ENCODE measurements around the gene PRM1.

The PRM1 gene

DNA sequence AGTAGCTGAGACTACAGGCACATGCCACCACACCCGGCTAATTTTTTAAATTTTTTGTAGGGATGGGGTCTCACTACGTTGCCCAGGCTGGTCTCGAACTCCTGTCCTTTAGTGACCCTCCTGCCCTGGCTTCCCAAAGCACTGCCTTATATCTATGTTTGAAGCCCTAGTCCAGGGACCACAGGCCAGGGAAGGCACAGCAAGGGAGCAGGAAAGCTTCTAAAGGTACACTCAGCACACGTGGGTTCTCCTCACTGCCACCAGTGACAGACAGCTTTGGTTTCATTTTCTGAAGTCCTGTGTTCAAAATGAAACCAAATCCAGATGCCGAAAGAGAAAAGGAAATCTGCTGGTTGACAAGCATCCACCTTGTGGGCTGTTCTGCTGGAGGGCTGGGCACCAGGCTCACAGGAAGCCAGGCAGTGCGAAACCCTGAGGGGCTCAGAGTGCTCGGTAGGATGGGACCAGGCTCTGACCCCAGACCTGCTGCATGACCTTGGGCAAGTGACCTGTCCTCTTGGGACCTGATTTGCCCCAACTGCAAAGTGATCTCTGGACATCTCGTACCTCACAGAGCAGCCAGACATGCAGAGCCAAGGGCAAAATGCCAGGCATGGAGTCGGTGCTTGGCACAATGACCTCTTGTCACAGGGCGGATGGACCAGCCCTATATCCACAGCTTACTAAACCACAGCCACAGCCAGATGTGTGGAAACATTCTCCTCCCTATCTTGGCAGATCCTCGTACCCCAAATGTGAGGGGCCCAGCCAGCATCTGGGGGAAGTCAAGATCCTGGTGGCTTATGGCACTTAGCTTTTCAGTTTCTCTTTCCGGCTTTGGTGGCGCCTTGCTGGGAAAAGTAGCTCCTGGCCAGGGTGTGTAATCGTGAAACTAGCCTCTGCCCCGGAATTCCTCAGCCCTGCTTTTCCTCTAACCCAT is 22.3 kb downstream of the PRM1 start:
- Mint-ChIP-seq H3K4me1 (ENCODE audit: low read depth) (peaks cover 47% of the 10 kb centered on the region), H3K9me3 (no peaks in the 10 kb centered on the region), H3K4me3 (no peak overlapping the region), H3K27ac (peak overlapping the region; percentile 12), H3K27me3 (peaks cover 2% of the 10 kb centered on the region), H3K36me3 (ENCODE audit: low read depth) (peaks cover 8% of the 10 kb centered on the region)

DNA sequence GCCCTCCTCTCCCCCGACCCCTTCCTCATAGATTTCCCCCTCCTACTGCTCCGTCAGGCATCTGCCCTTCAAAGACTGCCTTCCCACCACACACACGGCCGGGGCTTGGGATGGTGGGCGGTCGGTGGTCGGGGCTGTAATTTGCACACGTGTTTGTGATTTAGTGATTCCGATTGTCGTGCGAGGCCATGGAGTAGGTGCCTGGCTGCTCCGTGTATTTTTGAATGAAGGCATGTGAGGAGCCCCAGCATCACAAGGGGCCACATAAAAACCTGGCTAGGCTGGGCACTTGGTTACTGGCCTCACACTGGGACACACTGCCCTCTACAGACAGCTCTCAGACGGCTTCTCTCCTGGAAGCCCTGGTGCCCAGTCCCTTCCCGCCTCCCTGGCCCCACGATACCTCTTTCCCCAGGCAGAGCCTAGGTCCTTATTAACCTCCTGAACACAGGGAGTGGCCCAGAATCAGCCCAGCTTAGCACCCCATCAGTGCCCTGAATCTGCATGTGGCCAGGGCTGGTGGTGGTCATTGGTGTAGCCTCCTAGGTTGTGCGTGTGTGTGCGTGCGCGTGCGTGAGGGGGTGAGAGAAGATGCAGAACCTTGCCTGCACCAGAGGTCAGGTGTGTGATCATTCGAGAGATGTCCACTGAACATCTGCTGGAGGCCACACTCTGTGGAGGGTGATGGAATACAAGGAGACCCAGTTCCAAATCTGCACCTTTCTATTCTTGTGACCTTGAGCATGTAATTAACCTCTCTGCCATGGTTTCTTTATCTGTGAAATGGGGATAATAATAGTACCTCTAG is 23.8 kb downstream of the PRM1 start:
- H3K27me3 Mint-ChIP-seq: peaks cover 2% of the 10 kb centered on the region
- peak overlapping the region; percentile 96 for H3K27ac Mint-ChIP-seq
- H3K9me3 Mint-ChIP-seq: no peaks in the 10 kb centered on the region
- H3K36me3 Mint-ChIP-seq (ENCODE audit: low read depth): peaks cover 23% of the 10 kb centered on the region
- H3K4me3 Mint-ChIP-seq: peak overlapping the region; percentile 96
- peaks cover 45% of the 10 kb centered on the region for H3K4me1 Mint-ChIP-seq (ENCODE audit: low read depth)

DNA sequence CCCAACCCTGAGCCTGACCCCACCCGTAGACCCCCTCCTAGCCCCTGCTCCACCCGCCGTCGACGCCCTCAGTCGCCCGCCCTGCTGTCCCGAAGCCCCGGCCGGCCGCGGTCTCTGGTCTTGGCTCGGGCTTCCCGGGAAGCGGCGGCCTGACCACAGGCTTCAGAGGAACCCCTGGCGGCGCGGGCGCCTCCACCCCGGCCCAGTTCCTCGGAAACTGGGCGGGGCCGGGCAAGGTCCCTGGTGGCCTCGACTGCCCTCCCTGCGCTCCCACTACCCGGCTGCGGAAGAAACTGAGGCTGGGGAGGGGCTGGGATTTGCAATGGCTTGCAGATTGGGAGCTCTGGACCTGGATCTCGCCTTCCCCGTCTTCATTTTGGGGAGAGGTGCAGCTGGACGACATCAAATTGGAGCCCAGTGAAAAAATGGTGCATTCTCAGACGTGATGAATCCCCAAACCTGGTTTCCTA is 24.4 kb downstream of the PRM1 start:
- Mint-ChIP-seq H3K27me3 (peaks cover 2% of the 10 kb centered on the region), H3K9me3 (no peaks in the 10 kb centered on the region), H3K36me3 (ENCODE audit: low read depth) (peaks cover 29% of the 10 kb centered on the region), H3K4me1 (ENCODE audit: low read depth) (peaks cover 51% of the 10 kb centered on the region), H3K27ac (peak overlapping the region; percentile 98), H3K4me3 (peak overlapping the region; percentile 96)

DNA sequence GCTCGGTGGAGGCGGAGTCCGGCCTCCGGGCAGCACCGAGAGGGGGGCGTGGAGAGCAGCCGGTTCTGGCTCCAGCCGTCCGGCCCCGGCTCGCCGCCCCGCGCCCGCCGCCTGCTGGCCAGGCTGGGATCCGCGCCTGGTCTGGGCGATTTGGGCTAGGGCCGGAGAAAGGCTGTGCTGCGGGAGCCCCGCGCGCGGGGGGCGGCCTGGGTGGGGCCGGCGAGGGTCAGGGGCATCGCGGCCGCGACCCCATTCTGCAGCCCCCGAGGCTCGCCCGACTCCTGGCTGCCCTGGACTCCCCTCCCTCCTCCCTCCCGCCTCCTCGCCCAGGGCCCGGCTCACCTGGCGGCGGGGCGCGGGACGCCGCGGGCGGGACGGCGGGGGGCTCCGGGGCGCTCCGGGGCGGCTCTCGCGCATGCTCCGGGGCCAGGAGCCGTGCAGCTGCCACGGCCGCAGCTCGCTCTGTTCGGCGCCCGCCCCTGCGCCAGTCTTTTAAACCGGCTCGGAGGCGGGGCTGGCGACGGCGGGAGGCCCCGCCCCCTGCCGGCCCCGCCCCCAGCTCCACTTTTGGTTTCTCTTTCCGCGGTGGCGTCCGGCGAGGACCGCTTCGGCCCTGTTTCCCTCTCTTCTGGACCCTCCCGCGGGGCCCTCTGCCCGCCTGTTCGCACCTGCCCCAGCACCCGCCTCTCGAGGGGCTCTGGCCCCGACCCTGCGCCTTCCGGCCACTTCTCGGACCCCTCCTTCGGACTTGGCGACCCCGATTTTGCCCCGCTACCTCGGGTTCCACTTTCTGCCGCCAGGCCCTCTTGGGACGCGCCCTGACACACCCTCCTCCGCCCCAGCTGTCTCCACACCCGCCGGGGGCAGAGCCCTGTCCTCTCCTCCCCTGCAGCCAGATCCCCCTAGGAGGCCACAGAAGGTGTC is 25.1 kb downstream of the PRM1 start, which contains the start of gene SOCS1:
TSS of gene SOCS1 (minus strand) at position 468 of the 924 bp plus-strand sequence. CDS start 726 bp downstream, outside the sequence.
- Mint-ChIP-seq H3K36me3 (ENCODE audit: low read depth) (peaks cover 30% of the 10 kb centered on the region), H3K27ac (peak within 1 kb of the TSS; percentile 98), H3K4me1 (ENCODE audit: low read depth) (peaks cover 55% of the 10 kb centered on the region), H3K27me3 (peaks cover 2% of the 10 kb centered on the region), H3K4me3 (peak within 1 kb of the TSS; percentile 96), H3K9me3 (no peaks in the 10 kb centered on the region)

DNA sequence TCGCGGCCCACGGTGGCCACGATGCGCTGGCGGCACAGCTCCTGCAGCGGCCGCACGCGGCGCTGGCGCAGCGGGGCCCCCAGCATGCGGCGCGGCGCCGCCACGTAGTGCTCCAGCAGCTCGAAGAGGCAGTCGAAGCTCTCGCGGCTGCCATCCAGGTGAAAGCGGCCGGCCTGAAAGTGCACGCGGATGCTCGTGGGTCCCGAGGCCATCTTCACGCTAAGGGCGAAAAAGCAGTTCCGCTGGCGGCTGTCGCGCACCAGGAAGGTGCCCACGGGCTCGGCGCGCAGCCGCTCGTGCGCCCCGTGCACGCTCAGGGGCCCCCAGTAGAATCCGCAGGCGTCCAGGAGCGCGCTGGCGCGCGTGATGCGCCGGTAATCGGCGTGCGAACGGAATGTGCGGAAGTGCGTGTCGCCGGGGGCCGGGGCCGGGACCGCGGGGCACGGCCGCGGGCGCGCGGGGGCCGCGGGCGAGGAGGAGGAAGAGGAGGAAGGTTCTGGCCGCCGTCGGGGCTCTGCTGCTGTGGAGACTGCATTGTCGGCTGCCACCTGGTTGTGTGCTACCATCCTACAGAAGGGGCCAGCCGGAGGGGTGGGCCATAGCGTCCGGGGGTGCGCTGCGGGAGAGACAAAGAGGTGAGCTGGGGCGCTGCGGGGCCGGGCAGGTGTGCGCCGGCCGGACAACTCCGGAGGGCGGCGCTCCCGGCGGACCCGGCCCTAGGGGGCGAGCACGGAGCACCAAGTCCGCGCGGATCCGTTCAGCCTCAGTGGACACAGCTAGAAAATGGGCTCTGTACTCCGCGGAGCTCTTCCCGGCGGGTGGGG is 26.0 kb downstream of the PRM1 start:
- H3K4me1 Mint-ChIP-seq (ENCODE audit: low read depth): peaks cover 62% of the 10 kb centered on the region
- H3K27ac Mint-ChIP-seq: peak overlapping the region; percentile 86
- H3K4me3 Mint-ChIP-seq: peak overlapping the region; percentile 95
- H3K27me3 Mint-ChIP-seq: peaks cover 2% of the 10 kb centered on the region
- H3K36me3 Mint-ChIP-seq (ENCODE audit: low read depth): peaks cover 36% of the 10 kb centered on the region
- H3K9me3 Mint-ChIP-seq: no peaks in the 10 kb centered on the region

DNA sequence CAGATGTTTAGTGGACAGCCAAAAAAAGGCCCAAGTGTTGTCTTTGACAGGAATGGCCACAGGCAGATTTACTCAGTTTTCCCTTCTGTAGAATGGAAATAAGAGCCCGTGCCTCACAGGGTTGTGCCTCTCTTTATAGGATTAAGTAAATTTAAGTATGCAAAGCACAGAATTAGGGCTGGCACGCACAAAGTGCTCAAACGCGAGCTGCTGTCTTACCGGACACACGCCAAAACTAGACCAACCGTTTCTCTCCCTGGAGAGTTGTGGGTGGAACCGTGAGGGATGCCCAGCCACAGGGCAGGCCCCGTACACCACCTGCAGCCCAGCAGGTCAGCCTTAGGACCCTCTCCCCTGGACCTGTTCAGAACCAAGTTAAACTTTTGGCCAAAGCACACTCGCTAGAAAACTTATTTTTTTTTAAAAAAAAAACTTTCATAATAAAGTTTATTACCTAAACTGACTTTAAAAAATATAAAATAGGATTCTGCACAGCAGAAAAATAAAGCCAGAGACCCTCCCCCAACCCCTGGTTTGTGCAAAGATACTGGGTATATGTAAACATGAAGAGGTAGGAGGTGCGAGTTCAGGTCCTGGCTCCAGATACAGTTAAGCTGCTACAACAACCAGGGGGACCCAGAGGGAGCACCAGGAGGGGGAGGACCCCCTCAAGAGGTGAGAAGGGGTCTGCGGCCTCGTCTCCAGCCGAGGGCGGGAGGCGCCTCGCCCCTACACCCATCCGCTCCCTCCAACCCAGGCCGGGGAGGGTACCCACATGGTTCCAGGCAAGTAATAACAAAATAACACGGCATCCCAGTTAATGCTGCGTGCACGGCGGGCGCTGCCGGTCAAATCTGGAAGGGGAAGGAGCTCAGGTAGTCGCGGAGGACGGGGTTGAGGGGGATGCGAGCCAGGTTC is 26.9 kb downstream of the PRM1 start:
- peak overlapping the region; percentile 95 for H3K4me3 Mint-ChIP-seq
- H3K27me3 Mint-ChIP-seq: no peaks in the 10 kb centered on the region
- H3K36me3 Mint-ChIP-seq (ENCODE audit: low read depth): peaks cover 36% of the 10 kb centered on the region
- H3K9me3 Mint-ChIP-seq: no peaks in the 10 kb centered on the region
- peaks cover 56% of the 10 kb centered on the region for H3K4me1 Mint-ChIP-seq (ENCODE audit: low read depth)
- H3K27ac Mint-ChIP-seq: peak overlapping the region; percentile 99

DNA sequence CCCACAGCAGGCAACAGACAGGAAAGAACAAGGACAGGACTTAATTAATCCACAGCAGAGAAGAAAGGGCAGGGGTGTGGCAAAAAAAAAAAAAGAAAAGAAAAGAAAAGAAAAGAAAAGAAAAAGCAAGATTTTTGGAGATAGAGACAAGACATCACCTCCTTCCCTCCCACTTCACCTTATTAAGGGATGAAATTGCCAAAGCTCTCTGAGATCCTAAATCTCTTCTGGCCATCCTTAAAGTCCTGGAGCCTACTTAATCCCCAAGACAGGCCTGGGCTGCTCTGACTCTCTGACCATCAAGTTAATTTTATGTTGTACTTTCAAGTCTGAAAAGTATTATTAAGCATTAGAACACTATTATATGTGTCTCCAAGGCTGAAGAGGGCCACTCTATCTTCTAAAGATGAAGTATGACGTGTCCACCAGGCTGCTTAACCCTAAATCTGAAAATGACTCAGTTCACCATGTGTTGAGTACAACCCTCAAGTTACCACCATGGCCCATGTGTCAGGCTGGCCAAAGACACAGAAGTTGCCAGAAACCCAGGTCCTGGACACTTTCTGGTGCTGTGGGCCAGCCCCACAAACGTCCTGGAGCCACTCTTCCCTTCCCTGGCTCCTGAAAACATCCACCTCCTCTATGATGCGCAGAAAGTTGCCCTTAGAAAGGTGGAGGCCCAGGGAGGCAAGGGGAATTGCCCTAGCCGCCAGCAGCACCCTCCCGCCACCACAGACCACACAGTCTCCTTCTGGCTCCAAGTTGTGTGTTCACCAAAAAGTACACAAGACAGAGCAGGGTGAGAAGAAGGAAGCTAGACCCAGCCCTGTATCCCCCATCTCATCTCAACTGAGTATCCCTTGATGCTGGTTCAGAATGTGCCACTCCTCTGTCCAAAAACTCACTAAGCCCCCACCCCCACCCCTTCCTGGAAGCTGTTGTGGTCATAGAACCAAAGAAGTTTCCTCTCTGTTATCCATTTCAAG is 27.8 kb downstream of the PRM1 start:
- H3K4me3 Mint-ChIP-seq: peak overlapping the region; percentile 95
- H3K9me3 Mint-ChIP-seq: no peaks in the 10 kb centered on the region
- H3K4me1 Mint-ChIP-seq (ENCODE audit: low read depth): peaks cover 55% of the 10 kb centered on the region
- no peaks in the 10 kb centered on the region for H3K27me3 Mint-ChIP-seq
- peaks cover 36% of the 10 kb centered on the region for H3K36me3 Mint-ChIP-seq (ENCODE audit: low read depth)
- H3K27ac Mint-ChIP-seq: peak overlapping the region; percentile 99

DNA sequence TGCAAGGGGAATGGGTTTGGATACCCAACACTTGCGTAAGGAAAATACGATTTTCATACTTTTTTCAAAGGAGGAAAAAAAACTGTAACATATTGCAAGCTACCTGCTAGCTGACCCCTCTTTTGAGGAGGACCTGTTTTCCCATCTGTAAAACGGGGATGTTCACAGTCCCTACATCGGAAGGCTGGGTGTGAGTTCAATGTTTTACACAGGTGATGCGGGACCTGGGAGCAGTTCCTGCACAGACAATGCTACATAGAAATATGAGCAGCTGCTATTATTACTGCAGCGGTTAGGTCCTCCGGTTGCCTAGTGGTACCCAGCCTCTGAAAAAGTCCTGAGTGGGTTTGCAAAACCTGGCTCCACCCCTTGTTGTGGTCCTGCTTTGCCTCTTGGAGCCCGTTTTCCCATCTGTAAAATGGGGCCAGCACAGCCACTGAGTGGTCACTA is 28.6 kb downstream of the PRM1 start:
- Mint-ChIP-seq H3K36me3 (ENCODE audit: low read depth) (peaks cover 40% of the 10 kb centered on the region), H3K27me3 (no peaks in the 10 kb centered on the region), H3K4me3 (peak overlapping the region; percentile 95), H3K4me1 (ENCODE audit: low read depth) (peaks cover 55% of the 10 kb centered on the region), H3K9me3 (no peaks in the 10 kb centered on the region), H3K27ac (peak overlapping the region; percentile 99)

DNA sequence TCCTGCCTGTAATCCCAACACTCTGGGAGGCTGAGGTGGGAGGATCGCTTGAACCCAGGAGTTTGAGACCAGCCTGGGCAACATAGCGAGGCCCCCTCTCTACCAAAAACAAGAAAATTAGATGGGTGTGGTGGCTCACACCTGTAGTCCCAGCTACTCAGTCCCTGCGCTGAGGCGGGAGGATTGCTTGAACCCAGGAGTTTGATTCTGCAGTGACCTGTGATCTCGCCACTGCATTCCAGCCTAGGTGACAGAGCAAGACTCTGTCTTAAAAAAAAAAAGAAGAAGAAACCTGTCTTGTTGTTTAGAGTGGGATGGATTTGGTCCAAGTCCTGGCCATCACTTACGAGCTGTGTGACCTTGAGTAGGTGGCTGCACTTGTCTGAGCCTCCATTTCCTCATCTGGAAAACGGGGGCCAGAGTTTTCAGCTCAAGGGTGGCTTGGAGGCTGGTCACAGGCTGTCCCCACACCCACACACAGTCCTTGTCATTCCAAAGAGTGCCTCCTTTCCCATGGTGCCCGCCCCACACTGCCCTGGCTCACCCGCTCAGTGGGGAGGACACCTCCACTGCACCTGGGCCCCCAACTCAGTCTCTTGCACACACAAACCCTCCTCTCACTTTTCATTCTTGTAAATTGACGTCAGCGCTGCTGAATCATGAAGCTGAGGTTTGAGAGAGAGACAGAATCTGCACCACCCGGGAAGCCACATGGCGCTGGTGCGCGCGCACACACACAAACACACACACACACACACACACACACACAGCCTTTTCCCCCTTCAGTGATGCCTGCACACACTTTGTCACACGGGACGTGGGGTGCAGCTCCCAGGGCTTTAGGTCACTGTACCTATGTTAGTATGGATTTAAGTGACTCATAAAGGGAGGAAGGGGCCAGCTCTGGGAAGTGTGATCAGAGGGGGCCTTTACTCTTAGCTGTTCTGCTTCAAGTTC is 29.3 kb downstream of the PRM1 start:
- Mint-ChIP-seq H3K27me3 (no peaks in the 10 kb centered on the region), H3K9me3 (no peaks in the 10 kb centered on the region), H3K27ac (peak overlapping the region; percentile 99), H3K36me3 (ENCODE audit: low read depth) (peaks cover 41% of the 10 kb centered on the region), H3K4me1 (ENCODE audit: low read depth) (peaks cover 55% of the 10 kb centered on the region), H3K4me3 (peak overlapping the region; percentile 95)

DNA sequence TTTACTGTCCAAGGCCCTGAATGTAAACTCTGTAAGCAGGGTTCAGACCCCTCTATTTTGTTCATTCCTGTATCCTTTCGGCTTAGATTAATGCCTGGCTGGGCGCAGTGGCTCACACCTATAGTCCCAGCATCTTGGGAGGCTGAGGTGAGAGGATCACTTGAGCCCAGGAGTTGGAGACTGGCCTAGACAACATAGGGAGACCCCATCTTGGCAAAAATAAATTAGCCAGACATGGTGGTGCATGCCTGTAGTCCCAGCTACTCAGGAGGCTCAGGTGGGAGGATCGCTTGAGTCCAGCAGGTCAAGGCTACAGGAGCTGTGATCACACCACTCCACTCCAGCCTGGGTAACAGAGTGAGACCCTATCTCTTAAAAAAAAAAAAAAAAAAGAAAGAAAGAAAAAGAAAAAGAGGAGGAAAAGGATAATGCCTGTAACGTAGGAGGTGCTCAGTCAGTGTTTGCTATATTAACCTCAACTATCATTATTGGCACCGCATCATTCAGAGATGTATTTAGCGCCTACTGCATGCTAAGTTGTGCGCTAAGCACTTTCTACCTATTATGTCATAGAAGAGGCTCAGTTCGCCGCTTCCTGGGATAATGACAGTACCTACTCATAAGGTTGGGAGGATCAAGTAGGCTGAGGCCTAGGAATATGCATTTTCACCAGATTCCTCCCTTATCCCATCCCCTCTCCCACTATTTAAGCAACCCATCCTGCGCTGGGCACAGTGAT is 30.2 kb downstream of the PRM1 start:
- H3K27me3 Mint-ChIP-seq: no peaks in the 10 kb centered on the region
- peak overlapping the region; percentile 99 for H3K27ac Mint-ChIP-seq
- H3K9me3 Mint-ChIP-seq: no peaks in the 10 kb centered on the region
- H3K4me3 Mint-ChIP-seq: peak overlapping the region; percentile 95
- peaks cover 41% of the 10 kb centered on the region for H3K36me3 Mint-ChIP-seq (ENCODE audit: low read depth)
- H3K4me1 Mint-ChIP-seq (ENCODE audit: low read depth): peaks cover 62% of the 10 kb centered on the region

Measured in stimulated activated naive CD8-positive, alpha-beta T cell treated with anti-CD3 and anti-CD28 coated beads, Interleukin-15, Interleukin-2, amounts not matched to agents 100 ng/mL and 50 ng/mL, for 24 hours (primary cell).